Stimulated activated CD4-positive, alpha-beta T cell treated with anti-CD3 and anti-CD28 coated beads, TNF-alpha, amount 100 ng/mL, for 24 hours (primary cell): Measurements from ENCODE around the gene OR1K1.
"Not testable (repeated sequence)": the region's sequence is repeated elsewhere in the genome, so short reads cannot be mapped to it uniquely, and the experiment has no call there.

Experiments
- DNase-seq, 3 experiments: peaks; one replicate each; pipeline ENCODE4 v3.0.0-alpha.2; 2020; ENCODE audit warnings: low read depth in 3 of 3

OR1K1 gene

GRCh38 chr9:122812736-122813135 lies 12.8 kb downstream of the OR1K1 start:
- no peak for DNase-seq

- DNase-seq: no peak
Observed at GRCh38 chr9:122814545-122814944, 14.6 kb downstream of the OR1K1 start.

- no peak for DNase-seq
Observed at GRCh38 chr9:122815544-122815943, 15.6 kb downstream of the OR1K1 start.

- DNase-seq: peak in 1 of 3 experiments; percentile 39
Observed at GRCh38 chr9:122816163-122816867, 16.4 kb downstream of the OR1K1 start.

DNA sequence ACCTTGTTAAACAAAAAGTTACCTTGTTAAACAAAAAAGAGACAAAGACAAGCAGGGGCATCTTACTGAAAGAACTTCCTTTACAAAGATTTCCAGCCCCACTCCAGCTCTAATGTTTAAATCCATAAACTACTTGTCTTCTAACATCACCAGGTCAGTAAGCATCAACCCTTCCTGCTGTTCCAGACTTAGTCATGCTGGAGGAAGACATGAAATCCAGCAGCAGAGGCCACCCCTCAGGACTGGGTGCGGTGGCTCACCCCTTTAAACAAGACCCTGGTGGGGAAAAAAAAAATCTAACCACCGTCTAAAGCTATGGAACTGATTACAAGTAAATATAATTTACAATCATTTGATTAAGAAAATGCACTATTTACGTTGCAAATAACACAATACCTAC lies 19.4 kb downstream of the OR1K1 start:
- DNase-seq: no peak

- no peak for DNase-seq
Observed at GRCh38 chr9:122819791-122820489, 20.0 kb downstream of the OR1K1 start.

- no peak for DNase-seq
Observed at GRCh38 chr9:122820490-122820845, 20.5 kb downstream of the OR1K1 start.

- no peak for DNase-seq
Observed at GRCh38 chr9:122821278-122821943, 21.5 kb downstream of the OR1K1 start.

GRCh38 chr9:122822056-122822455 lies 22.1 kb downstream of the OR1K1 start:
- DNase-seq: no peak

DNA sequence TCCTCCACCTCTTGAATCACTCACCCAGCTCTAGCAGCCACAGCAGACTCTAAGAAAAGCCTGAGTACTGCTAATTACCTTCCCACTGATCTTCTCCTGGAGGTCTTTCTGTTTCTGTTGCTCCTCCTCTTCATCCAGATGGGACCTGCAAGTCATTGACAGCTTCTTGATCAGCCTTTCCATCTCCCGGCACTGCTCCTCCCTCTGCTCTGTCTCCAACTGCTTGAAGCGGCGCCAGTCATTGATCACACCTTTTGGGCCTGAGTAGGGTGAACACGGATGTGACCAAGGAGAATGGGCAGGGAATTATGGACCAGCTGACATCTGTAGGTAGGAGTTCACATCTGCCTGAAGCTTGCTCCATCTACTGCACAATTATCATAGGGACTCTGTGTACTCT lies 23.0 kb downstream of the OR1K1 start:
- DNase-seq: no peak

GRCh38 chr9:122827761-122828093 lies 27.8 kb downstream of the OR1K1 start:
- no peak for DNase-seq

DNA sequence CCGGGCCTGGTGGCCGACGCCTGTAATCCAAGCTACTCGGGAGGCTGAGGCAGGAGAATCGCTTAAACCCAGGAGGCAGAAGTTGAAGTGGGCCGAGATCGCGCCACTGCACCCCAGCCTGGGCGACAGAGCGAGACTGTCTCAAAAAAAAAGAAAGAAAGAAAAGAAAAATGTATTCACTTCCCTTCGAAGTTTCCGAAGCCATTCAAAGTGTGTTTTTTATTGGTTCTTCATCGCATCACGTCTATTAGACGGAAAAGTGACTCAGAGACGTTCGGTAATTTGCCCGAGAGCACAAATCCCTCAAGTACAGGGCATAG lies 29.0 kb downstream of the OR1K1 start:
- not testable (repeated sequence) for DNase-seq

DNA sequence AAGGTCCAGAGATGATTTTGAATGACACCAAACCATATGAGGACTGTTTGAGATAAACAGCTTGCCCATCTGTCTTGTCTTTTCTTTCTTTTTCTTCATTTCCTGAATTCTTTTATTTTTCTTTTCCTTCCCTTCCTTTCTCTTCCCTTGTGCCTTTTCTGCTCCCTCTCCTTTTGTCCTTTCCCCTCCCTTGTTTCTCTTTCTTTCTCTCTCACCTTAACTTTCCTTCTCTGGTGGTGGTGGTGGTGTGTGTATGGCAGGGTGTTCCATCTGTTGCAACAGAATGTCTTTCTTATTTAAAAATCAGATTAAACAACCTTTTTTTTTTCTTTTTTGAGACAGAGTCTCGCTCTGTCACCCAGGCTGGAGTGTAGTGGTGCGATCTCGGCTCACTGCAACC lies 32.3 kb downstream of the OR1K1 start:
- no peak for DNase-seq

DNA sequence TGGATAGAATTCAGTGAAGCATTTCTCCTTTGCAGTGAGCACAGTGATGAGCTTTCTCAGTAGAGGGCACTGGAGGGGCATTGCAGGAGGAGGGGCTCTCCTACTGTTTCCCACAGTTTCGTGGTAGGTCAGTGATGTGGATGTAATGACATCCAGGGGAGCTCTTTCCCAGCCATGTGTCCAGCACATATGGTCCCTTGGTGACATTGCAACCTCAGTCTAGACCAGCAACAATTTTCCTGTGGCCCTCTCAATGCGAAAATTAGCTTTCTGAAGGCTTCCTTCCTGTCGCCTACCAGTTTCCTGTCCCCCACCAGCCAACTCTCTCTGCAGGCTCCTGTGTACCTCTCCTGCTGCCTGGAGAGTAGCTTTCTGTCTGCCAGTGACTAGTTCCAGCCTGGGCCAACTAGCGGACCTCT lies 35.4 kb downstream of the OR1K1 start:
- no peak for DNase-seq

DNA sequence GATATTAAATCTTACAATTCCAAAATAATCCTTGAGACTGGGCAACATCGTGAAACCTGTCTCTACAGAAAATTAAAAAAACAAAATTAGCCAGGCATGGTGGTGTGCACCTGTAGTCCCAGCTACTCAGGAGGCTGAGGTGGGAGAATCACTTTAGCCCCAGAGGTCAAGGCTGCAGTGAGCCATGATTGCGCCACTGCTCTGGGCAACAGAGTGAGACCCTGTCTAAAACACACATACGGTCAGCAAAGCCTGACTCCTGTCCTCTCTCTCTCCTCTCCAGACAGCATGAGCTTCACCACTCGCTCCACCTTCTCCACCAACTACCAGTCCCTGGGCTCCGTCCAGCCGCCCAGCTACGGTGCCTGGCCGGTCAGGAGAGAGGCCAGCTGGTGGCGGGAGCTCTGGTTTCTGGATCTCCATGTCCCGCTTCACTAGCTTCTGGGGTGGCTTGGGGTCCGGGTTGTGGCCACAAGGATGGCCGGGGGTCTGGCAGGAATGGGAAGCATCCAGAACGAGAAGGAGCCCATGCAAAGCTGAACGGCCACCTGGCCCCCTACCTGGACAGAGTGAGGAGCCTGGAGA lies 37.4 kb downstream of the OR1K1 start:
- no peak for DNase-seq

- DNase-seq: not testable (repeated sequence)
Observed at GRCh38 chr9:122838441-122838840, 38.5 kb downstream of the OR1K1 start.

DNA sequence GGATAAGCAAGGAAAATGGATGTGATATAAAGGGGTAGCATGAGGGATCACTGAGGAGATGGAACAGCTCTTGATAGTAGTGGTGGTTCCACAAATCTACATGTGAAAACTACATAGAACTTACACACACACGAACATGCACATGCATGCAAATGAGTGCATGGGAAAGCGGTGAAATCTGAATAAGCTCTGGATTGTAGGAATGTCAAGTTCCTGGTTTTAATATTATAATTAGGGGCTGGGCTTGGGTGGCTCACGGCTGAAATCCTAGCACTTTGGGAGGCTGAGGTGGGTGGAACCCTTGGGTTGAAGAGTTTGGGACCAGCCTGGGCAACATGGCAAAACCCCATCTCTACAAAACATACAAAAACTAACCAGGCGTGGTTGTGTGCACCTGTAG lies 41.6 kb downstream of the OR1K1 start:
- DNase-seq: no peak

GRCh38 chr9:122844137-122844536 lies 44.2 kb downstream of the OR1K1 start:
- DNase-seq: no peak

DNA sequence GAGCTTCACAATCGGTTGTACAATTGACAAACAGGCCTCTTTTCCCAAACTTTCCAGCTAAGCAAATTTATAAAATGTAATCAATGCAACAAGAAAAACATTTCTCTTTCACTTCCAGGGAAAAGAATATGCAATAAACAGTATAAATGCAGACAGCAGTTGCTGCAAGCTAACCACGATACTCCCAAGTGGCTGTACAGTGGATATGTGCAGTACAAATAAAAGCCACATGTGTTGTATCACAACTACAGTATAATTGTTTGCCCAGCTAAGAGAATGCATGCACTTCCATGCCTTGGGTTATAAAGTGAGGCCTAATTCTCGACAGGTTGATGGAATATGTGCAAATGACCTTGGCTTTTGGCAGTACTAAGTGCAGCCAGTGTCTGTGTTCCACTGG lies 45.2 kb downstream of the OR1K1 start:
- DNase-seq: no peak

- DNase-seq: no peak
Observed at GRCh38 chr9:122846371-122846940, 46.5 kb downstream of the OR1K1 start.

DNA sequence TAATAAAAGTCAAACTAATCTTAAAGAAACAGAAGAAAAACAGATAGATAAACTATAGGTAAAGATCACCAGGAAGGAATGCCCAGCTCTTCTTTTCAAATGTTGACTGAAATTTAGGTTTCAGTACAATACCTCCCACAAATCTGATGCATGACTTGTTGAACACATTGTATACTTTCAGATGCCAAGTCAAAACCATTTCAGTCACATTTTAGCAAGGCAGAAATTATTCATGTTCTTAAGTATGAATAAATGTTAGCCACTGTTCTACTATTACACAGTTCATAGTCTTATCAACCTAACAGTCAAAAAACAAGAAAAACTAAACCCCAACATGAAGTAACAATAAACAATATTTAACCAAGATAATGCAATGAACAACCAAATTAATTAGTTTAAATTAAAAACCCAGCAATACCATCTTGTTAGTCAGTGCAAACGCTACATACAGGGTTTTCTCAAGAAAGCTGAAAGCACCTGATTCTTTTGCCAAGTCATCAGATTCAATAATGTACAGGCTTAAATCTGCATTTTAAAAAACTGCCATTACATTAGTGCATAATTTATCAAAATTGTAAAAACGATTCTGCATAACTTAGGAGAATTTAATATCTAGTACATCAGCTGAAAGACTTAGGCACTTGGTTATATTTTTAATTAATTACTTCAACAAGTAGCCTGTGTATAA lies 48.5 kb downstream of the OR1K1 start:
- no peak for DNase-seq
